Measurements from ENCODE around the gene SLCO4A1.

Gene SLCO4A1

GRCh38 chr20:62618611-62619529 is 23.4 kb upstream of the SLCO4A1 start:
- TF ChIP-seq CTCF (IDR thresholded peaks at IDR 0.05; ENCODE audit: low read depth, low read length) = no peak
- DNase-seq (ENCODE audit: extremely low read depth, low read depth) = no peak

GRCh38 chr20:62620625-62621024 is 21.7 kb upstream of the SLCO4A1 start:
- DNase-seq (ENCODE audit: extremely low read depth, low read depth) = no peak
- no peak for TF ChIP-seq CTCF (IDR thresholded peaks at IDR 0.05; ENCODE audit: low read depth, low read length)

- TF ChIP-seq CTCF (IDR thresholded peaks at IDR 0.05; ENCODE audit: low read depth, low read length) = no peak
Measured at GRCh38 chr20:62621251-62622110, 20.8 kb upstream of the SLCO4A1 start.

GRCh38 chr20:62622178-62622876 is 20.0 kb upstream of the SLCO4A1 start:
- TF ChIP-seq CTCF (IDR thresholded peaks at IDR 0.05; ENCODE audit: low read depth, low read length) = no peak
- no peak for DNase-seq (ENCODE audit: extremely low read depth, low read depth)

More at GRCh38 chr20:62621251-62622110, 20.8 kb upstream of the SLCO4A1 start:
- no peak for DNase-seq (ENCODE audit: extremely low read depth, low read depth)

- TF ChIP-seq CTCF (IDR thresholded peaks at IDR 0.05; ENCODE audit: low read depth, low read length) = no peak
- DNase-seq (ENCODE audit: extremely low read depth, low read depth) = no peak
Measured at GRCh38 chr20:62622877-62623487, 19.3 kb upstream of the SLCO4A1 start.

GRCh38 chr20:62623488-62624324 is 18.6 kb upstream of the SLCO4A1 start:
- peak; percentile 70 for DNase-seq (ENCODE audit: extremely low read depth, low read depth)
- peak; percentile 3 for TF ChIP-seq CTCF (IDR thresholded peaks at IDR 0.05; ENCODE audit: low read depth, low read length)
